CD8-positive, alpha-beta memory T cell (primary cell): Measurements from ENCODE around the gene CSNK1D. TPM values are rescaled to one million over a fixed set of nuclear protein-coding genes. Genes with fewer than 3 reads are reported as not detected.

Experiments
- CTCF ChIA-PET: fragments of 350-600 bp; sonication (Branson Sonifier 250); formaldehyde crosslinking; loops from one replicate; lab custom pipeline; 2021; ENCODE audit warnings: antibody characterized with exemption; lab: Charles Lee
- POLR2A ChIA-PET: fragments of 350-600 bp; sonication (Branson Sonifier 250); formaldehyde crosslinking; loops from one replicate; lab custom pipeline; 2021; ENCODE audit warnings: antibody characterized with exemption; lab: Charles Lee
- DNase-seq, 5 donors: peaks; one replicate each; pipeline versions ENCODE4 v3.0.0 to v3.0.0-alpha.2; 2020 to 2022; ENCODE audit warnings: mixed read lengths in 1 of 5
- H3K27ac ChIP-seq: one replicate; pipeline ENCODE4 v1.7.0; 2013; ENCODE audit warnings: low read depth, mild to moderate bottlenecking, low read length, moderate library complexity
- H3K27me3 ChIP-seq: 2 replicates; pipeline ENCODE4 v1.7.0; 2013; ENCODE audit warnings: low read length, mild to moderate bottlenecking; ENCODE audit not compliant: insufficient read depth, poor library complexity, severe bottlenecking
- H3K36me3 ChIP-seq: 2 replicates; pipeline ENCODE4 v1.7.0; 2013; ENCODE audit warnings: mild to moderate bottlenecking, low read length, moderate library complexity; ENCODE audit not compliant: insufficient read depth
- H3K4me1 ChIP-seq: 2 replicates; pipeline ENCODE4 v1.7.0; 2013; ENCODE audit warnings: mild to moderate bottlenecking, low read length, moderate library complexity; ENCODE audit not compliant: insufficient read depth
- H3K4me3 ChIP-seq: 2 replicates; pipeline ENCODE4 v1.7.0; 2013; ENCODE audit warnings: mild to moderate bottlenecking, low read length
- H3K9me3 ChIP-seq: 2 replicates; pipeline ENCODE4 v1.7.0; 2013; ENCODE audit warnings: mild to moderate bottlenecking, low read length
- H3K27ac Mint-ChIP-seq, 8 donors: one replicate each; pipeline ENCODE4 v1.8.0; 2020 to 2021; ENCODE audit warnings: mixed read lengths in 8 of 8, mild to moderate bottlenecking in 6 of 8, inconsistent platforms in 3 of 8, moderate library complexity in 3 of 8
- H3K27me3 Mint-ChIP-seq, 2 donors: one replicate each; pipeline ENCODE4 v1.8.0; 2020 to 2021; ENCODE audit warnings: mixed read lengths in 2 of 2, mild to moderate bottlenecking in 1 of 2, moderate library complexity in 1 of 2
- H3K36me3 Mint-ChIP-seq, 3 donors: one replicate each; pipeline ENCODE4 v1.8.0; 2020 to 2021; ENCODE audit warnings: mixed read lengths in 3 of 3, inconsistent platforms in 1 of 3, mild to moderate bottlenecking in 1 of 3
- H3K4me1 Mint-ChIP-seq, 3 donors: one replicate each; pipeline ENCODE4 v1.8.0; 2020 to 2021; ENCODE audit warnings: mixed read lengths in 3 of 3, inconsistent platforms in 1 of 3, mild to moderate bottlenecking in 1 of 3
- H3K4me3 Mint-ChIP-seq, 7 donors: one replicate each; pipeline ENCODE4 v1.8.0; 2020 to 2021; ENCODE audit warnings: mixed read lengths in 7 of 7, mild to moderate bottlenecking in 6 of 7, moderate library complexity in 4 of 7, inconsistent platforms in 2 of 7
- H3K9me3 Mint-ChIP-seq, 5 donors: one replicate each; pipeline ENCODE4 v1.8.0; 2020 to 2022; ENCODE audit warnings: mixed read lengths in 5 of 5, mild to moderate bottlenecking in 3 of 5, moderate library complexity in 2 of 5, inconsistent platforms in 1 of 5
- polyA plus RNA-seq: library from polyadenylated mRNA; unstranded; fragments of 300-500 nt; fragmentation: Illumina TruSeq; gene quantifications from one replicate; pipeline ENCODE4 v1.2.3, GENCODE V29; 2021
- total RNA-seq, 2 experiments: library from RNA; stranded (reverse); gene quantifications; one replicate each; pipeline ENCODE4 v1.2.3, GENCODE V29; 2021

Gene CSNK1D
- total and polyA plus RNA-seq, 3 experiments from 2014 or later, result 74.6 to 141 (median 129) TPM

DNA sequence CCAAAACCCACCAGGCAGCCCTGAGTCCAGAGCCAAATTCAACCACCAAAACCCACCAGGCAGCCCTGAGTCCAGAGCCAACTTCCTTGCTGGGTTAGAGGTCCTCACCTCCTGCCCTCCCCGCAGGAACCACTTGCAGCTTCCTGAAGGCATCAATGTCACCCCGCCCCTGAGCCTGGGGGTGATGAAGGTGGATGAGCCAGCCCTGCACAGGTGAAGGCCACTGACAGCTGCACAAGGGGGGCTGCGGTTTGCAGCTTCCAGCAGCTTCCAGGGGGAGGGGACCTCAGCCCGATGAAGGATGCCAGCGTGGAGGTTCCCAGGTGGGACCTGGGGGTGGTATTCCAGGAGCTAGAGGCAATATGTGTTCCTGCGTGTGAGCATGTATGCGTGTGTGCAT, 7.6 kb upstream of the CSNK1D start:
- H3K27me3 Mint-ChIP-seq, result no peaks in the 10 kb centered on the region
- H3K36me3 Mint-ChIP-seq, result no peaks in the 10 kb centered on the region
- CTCF ChIA-PET, result no interaction called here
- H3K4me3 ChIP-seq, result no peak overlapping the region
- H3K9me3 ChIP-seq, result no peaks in the 10 kb centered on the region
- no peak for DNase-seq
- no peaks in the 10 kb centered on the region for H3K27me3 ChIP-seq
- H3K4me1 Mint-ChIP-seq, result peaks cover 14 to 22% (median 14%) of the 10 kb centered on the region in 3 donors
- peaks cover 18% of the 10 kb centered on the region for H3K4me1 ChIP-seq
- H3K9me3 Mint-ChIP-seq, result no peaks in the 10 kb centered on the region
- POLR2A ChIA-PET, result no interaction called here
- H3K36me3 ChIP-seq, result no peaks in the 10 kb centered on the region
- H3K27ac Mint-ChIP-seq, result peak overlapping the region in 5 of 8 donors; percentile 44 to 91 (median 64)
- H3K4me3 Mint-ChIP-seq, result peak overlapping the region in 3 of 7 donors; percentile 20 to 68 (median 27)
- no peak overlapping the region for H3K27ac ChIP-seq

DNA sequence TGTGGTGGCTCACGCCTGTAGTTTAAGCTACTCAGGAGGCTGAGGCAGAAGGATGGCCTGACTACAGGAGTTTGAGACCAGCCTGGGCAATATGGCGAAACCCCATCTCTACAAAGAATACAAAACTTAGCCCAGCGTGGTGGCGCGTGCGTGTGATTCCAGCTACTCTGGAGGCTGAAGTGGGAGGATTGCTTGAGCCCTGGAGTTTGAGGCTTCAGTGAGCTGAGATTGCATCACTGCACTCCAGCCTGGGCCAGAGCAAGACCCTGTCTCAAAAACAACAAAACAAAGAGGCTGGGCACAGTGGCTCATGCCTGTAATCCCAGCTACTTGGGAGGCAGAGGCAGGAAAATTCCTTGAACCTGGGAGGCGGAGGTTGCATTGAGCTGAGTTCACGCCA, 7.0 kb upstream of the CSNK1D start:
- CTCF ChIA-PET, result interaction anchor here (1.2 kb wide), 1 partner anchor 16 kb away, joined by 3 read pairs; no protein-coding TSS in a partner anchor
- H3K27ac Mint-ChIP-seq, result peak overlapping the region in 2 of 8 donors; percentile 48 to 85
- H3K27me3 Mint-ChIP-seq, result no peaks in the 10 kb centered on the region

DNA sequence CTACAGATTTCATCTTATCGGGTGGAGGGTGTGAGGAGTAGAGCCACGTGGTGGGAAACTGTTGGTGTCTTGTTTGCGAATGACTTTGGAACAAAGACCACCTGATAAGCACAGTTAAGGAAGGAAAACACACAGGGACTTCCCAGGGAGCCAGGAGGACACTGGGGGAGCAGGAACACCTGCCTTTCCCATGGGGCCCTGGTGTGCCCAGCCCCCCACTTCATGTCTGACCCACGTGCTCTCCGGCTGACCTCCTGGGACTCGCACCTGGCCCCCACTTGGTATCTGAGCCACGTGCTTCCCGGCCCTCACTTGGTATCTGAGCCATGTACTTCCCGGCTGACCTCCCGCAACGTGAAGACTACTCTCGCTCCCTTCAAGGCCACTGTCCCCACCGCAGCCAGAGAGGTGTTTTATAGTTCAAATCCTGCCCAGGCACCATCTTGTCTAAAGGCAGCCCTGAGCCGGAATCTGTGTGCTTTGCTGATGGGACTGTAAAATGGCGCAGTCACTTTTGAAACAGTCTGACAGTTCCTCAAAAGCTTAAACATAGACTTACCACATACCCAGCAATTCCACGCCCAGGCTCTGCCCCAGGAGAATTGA, 5.4 kb upstream of the CSNK1D start:
- Mint-ChIP-seq H3K36me3 (no peaks in the 10 kb centered on the region), H3K9me3 (no peaks in the 10 kb centered on the region), H3K4me3 (no peak overlapping the region), H3K4me1 (peaks cover 14 to 22% (median 14%) of the 10 kb centered on the region in 3 donors), H3K27ac (peak overlapping the region in 1 of 8 donors; percentile 24), H3K27me3 (no peaks in the 10 kb centered on the region)
- DNase-seq, result no peak
- H3K27ac ChIP-seq, result no peak overlapping the region
- peaks cover 22% of the 10 kb centered on the region for H3K4me1 ChIP-seq
- no peaks in the 10 kb centered on the region for H3K36me3 ChIP-seq
- no peaks in the 10 kb centered on the region for H3K27me3 ChIP-seq
- POLR2A ChIA-PET, result no interaction called here
- H3K9me3 ChIP-seq, result no peaks in the 10 kb centered on the region
- CTCF ChIA-PET, result no interaction called here
- no peak overlapping the region for H3K4me3 ChIP-seq

More for the DNA sequence above, 7.0 kb upstream of the CSNK1D start:
- Histone ChIP-seq H3K4me3 (no peak overlapping the region), H3K9me3 (no peaks in the 10 kb centered on the region), H3K4me1 (peaks cover 18% of the 10 kb centered on the region), H3K27ac (no peak overlapping the region), H3K36me3 (no peaks in the 10 kb centered on the region), H3K27me3 (no peaks in the 10 kb centered on the region)
- no peak for DNase-seq
- peaks cover 14 to 22% (median 14%) of the 10 kb centered on the region in 3 donors for H3K4me1 Mint-ChIP-seq
- no peaks in the 10 kb centered on the region for H3K36me3 Mint-ChIP-seq
- POLR2A ChIA-PET, result no interaction called here
- no peaks in the 10 kb centered on the region for H3K9me3 Mint-ChIP-seq
- H3K4me3 Mint-ChIP-seq, result no peak overlapping the region

DNA sequence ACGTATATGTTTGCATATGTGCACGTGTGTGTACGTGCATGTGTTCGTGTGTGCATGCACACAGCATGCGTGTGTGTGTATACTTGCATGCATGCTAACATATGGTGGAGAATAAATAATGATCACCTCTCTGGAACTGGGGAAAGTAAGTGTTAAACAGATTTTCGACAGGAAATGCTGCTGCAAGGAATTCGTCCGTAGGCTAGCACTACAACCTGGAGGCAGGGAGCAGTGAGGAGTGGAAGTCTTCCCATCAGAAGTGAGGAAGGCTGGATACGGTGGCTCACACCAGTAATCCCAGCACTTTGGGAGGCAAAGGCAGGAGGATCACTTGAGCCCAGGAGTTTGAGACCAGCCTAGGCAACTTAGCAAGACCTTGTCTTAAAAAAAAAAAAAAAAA, 4.8 kb upstream of the CSNK1D start:
- H3K27me3 Mint-ChIP-seq, result no peaks in the 10 kb centered on the region

DNA sequence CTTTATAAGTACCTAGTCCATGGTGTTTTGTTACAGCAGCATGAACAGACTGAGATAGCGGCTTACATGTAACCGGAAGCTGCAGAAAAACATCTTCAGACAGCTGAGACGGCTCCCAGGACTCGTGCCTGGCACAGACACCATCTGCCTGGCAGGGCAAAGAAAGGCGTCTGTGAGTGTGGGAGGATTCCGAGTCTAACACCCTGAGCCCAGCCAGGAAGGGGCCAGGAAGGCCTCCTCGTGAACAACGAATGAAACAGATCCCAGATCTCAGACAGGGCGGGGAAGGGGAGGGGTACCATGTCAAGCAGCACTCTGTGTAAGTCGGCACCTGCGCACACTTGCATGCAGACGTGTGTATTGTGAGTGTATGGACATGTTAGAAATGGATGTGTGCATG, 4.4 kb upstream of the CSNK1D start:
- no peaks in the 10 kb centered on the region for H3K36me3 ChIP-seq
- POLR2A ChIA-PET, result no interaction called here
- no peaks in the 10 kb centered on the region for H3K27me3 ChIP-seq
- no peaks in the 10 kb centered on the region for H3K9me3 ChIP-seq
- H3K4me3 Mint-ChIP-seq, result no peak overlapping the region
- H3K36me3 Mint-ChIP-seq, result peaks cover 0 to 2% (median 0%) of the 10 kb centered on the region in 3 donors
- no peak for DNase-seq
- no peak overlapping the region for H3K27ac ChIP-seq
- no peak overlapping the region for H3K27ac Mint-ChIP-seq
- H3K4me1 Mint-ChIP-seq, result peaks cover 14 to 18% (median 14%) of the 10 kb centered on the region in 3 donors
- H3K4me3 ChIP-seq, result no peak overlapping the region
- no peaks in the 10 kb centered on the region for H3K9me3 Mint-ChIP-seq
- H3K27me3 Mint-ChIP-seq, result no peaks in the 10 kb centered on the region
- CTCF ChIA-PET, result no interaction called here
- H3K4me1 ChIP-seq, result peaks cover 24% of the 10 kb centered on the region

More for the DNA sequence above, 4.8 kb upstream of the CSNK1D start:
- Mint-ChIP-seq H3K36me3 (peaks cover 0 to 2% (median 0%) of the 10 kb centered on the region in 3 donors), H3K27ac (no peak overlapping the region), H3K4me1 (peaks cover 14 to 21% (median 14%) of the 10 kb centered on the region in 3 donors), H3K4me3 (peak overlapping the region in 1 of 7 donors; percentile 11), H3K9me3 (no peaks in the 10 kb centered on the region)
- CTCF ChIA-PET, result no interaction called here
- peaks cover 24% of the 10 kb centered on the region for H3K4me1 ChIP-seq
- H3K36me3 ChIP-seq, result no peaks in the 10 kb centered on the region
- H3K9me3 ChIP-seq, result no peaks in the 10 kb centered on the region
- POLR2A ChIA-PET, result no interaction called here
- no peak overlapping the region for H3K27ac ChIP-seq
- no peak for DNase-seq
- no peak overlapping the region for H3K4me3 ChIP-seq
- H3K27me3 ChIP-seq, result no peaks in the 10 kb centered on the region

DNA sequence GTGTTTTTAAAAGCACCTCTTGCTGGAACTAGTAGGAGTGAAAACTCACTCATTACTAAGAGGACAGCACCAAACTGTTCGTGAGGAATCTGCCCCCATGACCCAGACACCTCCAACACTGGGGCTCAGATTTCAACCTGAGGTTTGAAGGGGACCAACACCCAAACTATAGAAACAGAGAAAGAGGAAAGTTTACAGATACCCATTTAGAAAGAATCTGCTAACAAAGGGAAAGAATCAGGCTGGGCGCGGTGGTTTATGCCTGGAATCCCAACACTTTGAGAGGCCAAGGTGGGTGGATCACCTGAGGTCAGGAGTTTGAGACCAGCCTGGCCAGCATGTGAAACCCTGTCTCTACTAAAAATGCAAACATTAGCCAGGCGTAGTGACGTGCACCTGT, 3.4 kb upstream of the CSNK1D start:
- no peak overlapping the region for H3K4me3 ChIP-seq
- H3K27ac ChIP-seq, result no peak overlapping the region
- no peak overlapping the region for H3K27ac Mint-ChIP-seq
- peaks cover 4% of the 10 kb centered on the region for H3K36me3 ChIP-seq
- H3K4me1 Mint-ChIP-seq, result peaks cover 17 to 21% (median 20%) of the 10 kb centered on the region in 3 donors
- H3K36me3 Mint-ChIP-seq, result peaks cover 0 to 8% (median 4%) of the 10 kb centered on the region in 3 donors
- H3K27me3 Mint-ChIP-seq, result peaks cover 0 to 1% of the 10 kb centered on the region in 2 donors
- peaks cover 22% of the 10 kb centered on the region for H3K4me1 ChIP-seq
- H3K27me3 ChIP-seq, result no peaks in the 10 kb centered on the region
- no peak for DNase-seq
- no peaks in the 10 kb centered on the region for H3K9me3 ChIP-seq
- POLR2A ChIA-PET, result no interaction called here
- H3K4me3 Mint-ChIP-seq, result no peak overlapping the region
- CTCF ChIA-PET, result interaction anchor here (0.8 kb wide), 1 partner anchor 41 kb away, joined by 3 read pairs; no protein-coding TSS in a partner anchor
- H3K9me3 Mint-ChIP-seq, result no peaks in the 10 kb centered on the region

DNA sequence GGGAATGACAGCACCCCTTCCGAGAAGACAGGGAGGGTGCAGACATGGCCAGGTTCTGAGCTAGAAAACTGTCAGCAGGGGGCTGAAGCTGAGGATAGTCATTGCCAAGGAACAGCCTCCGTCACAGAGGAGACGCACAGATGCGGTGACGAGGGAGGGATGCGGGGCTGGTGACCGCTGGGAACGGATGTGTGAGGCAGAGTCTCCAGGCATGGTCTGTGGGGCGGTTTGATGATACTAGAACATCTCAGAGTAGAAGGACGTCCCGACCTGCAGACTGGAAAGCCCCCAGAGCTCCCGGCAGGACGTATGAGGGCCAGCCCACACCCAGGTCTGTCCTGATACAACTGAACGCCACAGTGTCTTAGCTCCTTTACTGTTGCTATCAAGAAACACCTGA, 1.8 kb upstream of the CSNK1D start:
- H3K27me3 ChIP-seq, result no peaks in the 10 kb centered on the region
- H3K27me3 Mint-ChIP-seq, result peaks cover 0 to 1% of the 10 kb centered on the region in 2 donors
- no peak overlapping the region for H3K4me3 ChIP-seq
- DNase-seq, result no peak
- ChIA-PET POLR2A (no interaction called here), CTCF (interaction anchor here (0.9 to 1.5 kb wide), 2 partner anchors 17 to 23 kb away, joined by 3 to 6 read pairs; no protein-coding TSS in a partner anchor)
- no peak overlapping the region for H3K27ac ChIP-seq
- H3K4me1 Mint-ChIP-seq, result peaks cover 21 to 23% (median 23%) of the 10 kb centered on the region in 3 donors
- H3K36me3 Mint-ChIP-seq, result peaks cover 1 to 24% (median 5%) of the 10 kb centered on the region in 3 donors
- H3K4me3 Mint-ChIP-seq, result no peak overlapping the region
- peaks cover 12% of the 10 kb centered on the region for H3K36me3 ChIP-seq
- H3K9me3 Mint-ChIP-seq, result no peaks in the 10 kb centered on the region
- peaks cover 27% of the 10 kb centered on the region for H3K4me1 ChIP-seq
- H3K9me3 ChIP-seq, result no peaks in the 10 kb centered on the region
- H3K27ac Mint-ChIP-seq, result peak overlapping the region in 4 of 8 donors; percentile 32 to 74 (median 63)
